Keratinocyte (primary cell): ENCODE measurements around the gene CHST14.

Experiments used
- EZH2 ChIP-seq: IDR thresholded peaks from one replicate; pipeline ENCODE4 v1.6.1; 2012; ENCODE audit warnings: inconsistent platforms, mild to moderate bottlenecking, low read length, moderate library complexity
- TF ChIP-seq, protein P1 (sequence below), 3 experiments: IDR thresholded peaks in 1 of 3; conservative IDR thresholded peaks in 1 of 3; optimal IDR thresholded peaks in 1 of 3; 2 replicates in 2 of 3; 3 replicates in 1 of 3; pipeline versions ENCODE3 to v1.5.1; 2011; ENCODE audit warnings: low read length in 3 of 3, mild to moderate bottlenecking in 3 of 3, moderate library complexity in 2 of 3, control low read depth in 1 of 3, inconsistent platforms in 1 of 3; ENCODE audit not compliant: insufficient read depth in 2 of 3; ENCODE audit errors: extremely low read depth in 1 of 3

- TF ChIP-seq, protein P1, sequence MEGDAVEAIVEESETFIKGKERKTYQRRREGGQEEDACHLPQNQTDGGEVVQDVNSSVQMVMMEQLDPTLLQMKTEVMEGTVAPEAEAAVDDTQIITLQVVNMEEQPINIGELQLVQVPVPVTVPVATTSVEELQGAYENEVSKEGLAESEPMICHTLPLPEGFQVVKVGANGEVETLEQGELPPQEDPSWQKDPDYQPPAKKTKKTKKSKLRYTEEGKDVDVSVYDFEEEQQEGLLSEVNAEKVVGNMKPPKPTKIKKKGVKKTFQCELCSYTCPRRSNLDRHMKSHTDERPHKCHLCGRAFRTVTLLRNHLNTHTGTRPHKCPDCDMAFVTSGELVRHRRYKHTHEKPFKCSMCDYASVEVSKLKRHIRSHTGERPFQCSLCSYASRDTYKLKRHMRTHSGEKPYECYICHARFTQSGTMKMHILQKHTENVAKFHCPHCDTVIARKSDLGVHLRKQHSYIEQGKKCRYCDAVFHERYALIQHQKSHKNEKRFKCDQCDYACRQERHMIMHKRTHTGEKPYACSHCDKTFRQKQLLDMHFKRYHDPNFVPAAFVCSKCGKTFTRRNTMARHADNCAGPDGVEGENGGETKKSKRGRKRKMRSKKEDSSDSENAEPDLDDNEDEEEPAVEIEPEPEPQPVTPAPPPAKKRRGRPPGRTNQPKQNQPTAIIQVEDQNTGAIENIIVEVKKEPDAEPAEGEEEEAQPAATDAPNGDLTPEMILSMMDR (optimal IDR thresholded peaks at IDR 0.05 in 1 of 3, IDR thresholded peaks at IDR 0.05 in 1 of 3, conservative IDR thresholded peaks at IDR 0.05 in 1 of 3; ENCODE audit: extremely low read depth in 1 of 3, insufficient read depth in 2 of 3, low read length in 3 of 3) = no peak
- TF ChIP-seq EZH2 = no peak
Observed at GRCh38 chr15:40512440-40512839, 41.7 kb downstream of the CHST14 start.
